ENCODE measurements around the gene GPR37L1.
"Not testable (repeated sequence)": the region's sequence is repeated elsewhere in the genome, so short reads cannot be mapped to it uniquely, and the experiment has no call there.

Gene GPR37L1

GRCh38 chr1:202135221-202135721, 12.6 kb downstream of the GPR37L1 start:
- DNase-seq = no peak

- DNase-seq = no peak
Observed at GRCh38 chr1:202140833-202141232, 18.1 kb downstream of the GPR37L1 start.

- not testable (repeated sequence) for DNase-seq
Observed at GRCh38 chr1:202141468-202141867, 18.8 kb downstream of the GPR37L1 start.

GRCh38 chr1:202143011-202143767, 20.5 kb downstream of the GPR37L1 start:
- DNase-seq = no peak

- no peak for DNase-seq
Observed at GRCh38 chr1:202143768-202144401, 21.2 kb downstream of the GPR37L1 start.

- DNase-seq = peak; percentile 13
Observed at GRCh38 chr1:202144402-202145067, 21.8 kb downstream of the GPR37L1 start, which contains the start of gene ARL8A. Gene ARL8A (minus strand): TSS chr1:202144737. CDS start chr1:202144572, 165 bp downstream.

GRCh38 chr1:202145068-202145743, 22.5 kb downstream of the GPR37L1 start:
- no peak for DNase-seq

GRCh38 chr1:202145744-202146140, 23.0 kb downstream of the GPR37L1 start:
- not testable (repeated sequence) for DNase-seq

- no peak for DNase-seq
Observed at GRCh38 chr1:202146279-202146678, 23.6 kb downstream of the GPR37L1 start.

GRCh38 chr1:202146993-202147392, 24.3 kb downstream of the GPR37L1 start:
- DNase-seq = no peak

- no peak for DNase-seq
Observed at GRCh38 chr1:202148391-202148790, 25.7 kb downstream of the GPR37L1 start.

GRCh38 chr1:202149566-202149965, 26.8 kb downstream of the GPR37L1 start:
- no peak for DNase-seq

- DNase-seq = no peak
Observed at GRCh38 chr1:202150187-202150586, 27.5 kb downstream of the GPR37L1 start.

- no peak for DNase-seq
Observed at GRCh38 chr1:202150602-202151001, 27.9 kb downstream of the GPR37L1 start.

GRCh38 chr1:202151045-202151444, 28.3 kb downstream of the GPR37L1 start:
- no peak for DNase-seq

- DNase-seq = no peak
Observed at GRCh38 chr1:202152399-202152798, 29.7 kb downstream of the GPR37L1 start.

GRCh38 chr1:202153284-202153683, 30.6 kb downstream of the GPR37L1 start:
- no peak for DNase-seq

- DNase-seq = no peak
Observed at GRCh38 chr1:202154148-202154765, 31.5 kb downstream of the GPR37L1 start.

- DNase-seq = no peak
Observed at GRCh38 chr1:202154766-202155477, 32.2 kb downstream of the GPR37L1 start.

GRCh38 chr1:202155478-202156021, 32.8 kb downstream of the GPR37L1 start:
- DNase-seq = no peak

- DNase-seq = no peak
Observed at GRCh38 chr1:202156590-202156989, 33.9 kb downstream of the GPR37L1 start.

- DNase-seq = no peak
Observed at GRCh38 chr1:202157945-202158344, 35.2 kb downstream of the GPR37L1 start.
